Measurements from ENCODE around the gene RFTN1. TPM values are rescaled to one million over a fixed set of nuclear protein-coding genes. Genes with fewer than 3 reads are reported as not detected.
A peak's percentile ranks its signal among the peaks of the same experiment; 100 is the strongest.

The RFTN1 gene
- total and polyA plus RNA-seq, 10 of the 15 experiments (the other 5 are each of a cell fraction or from before 2014, with no cell fraction given), result 20.6 to 213 (median 147) TPM

GRCh38 chr3:16514021-16514700 is 662 bp upstream of the RFTN1 start (continued):
- TF ChIP-seq BACH1 (IDR thresholded peaks at IDR 0.05; ENCODE audit: borderline replicate concordance) (no peak), ZNF384 (IDR thresholded peaks at IDR 0.05; ENCODE audit: borderline replicate concordance, low read depth, low read length) (no peak), ESRRA (IDR thresholded peaks at IDR 0.05; ENCODE audit: low read length) (no peak), FOXK2 (IDR thresholded peaks at IDR 0.05) (no peak), RUNX3 (IDR thresholded peaks at IDR 0.05; ENCODE audit: low read length) (no peak), GATAD2B (conservative IDR thresholded peaks at IDR 0.05; ENCODE audit: low read depth) (no peak), BMI1 (IDR thresholded peaks at IDR 0.05; ENCODE audit: borderline replicate concordance) (no peak), RBBP5 (conservative IDR thresholded peaks at IDR 0.05) (no peak), GABPA (IDR thresholded peaks at IDR 0.05; ENCODE audit: low read depth) (no peak), MEF2A (IDR thresholded peaks at IDR 0.05; ENCODE audit: insufficient read depth, low read depth, low read length) (no peak), HDAC6 (IDR thresholded peaks at IDR 0.05; ENCODE audit: unreplicated experiment) (no peak), PAX8 (IDR thresholded peaks at IDR 0.05) (no peak), ASH2L (IDR thresholded peaks at IDR 0.05; ENCODE audit: borderline replicate concordance, low read depth) (no peak), KAT2A (conservative IDR thresholded peaks at IDR 0.05; ENCODE audit: control insufficient read depth, low read depth, low read length) (no peak), MYB (IDR thresholded peaks at IDR 0.05; ENCODE audit: borderline replicate concordance, low read depth, low read length) (no peak), ZNF217 (IDR thresholded peaks at IDR 0.05) (peak; percentile 87), MYC (IDR thresholded peaks at IDR 0.05; ENCODE audit: insufficient read depth, insufficient read length, insufficient replicate concordance, low read length, severe bottlenecking) (no peak), NKRF (conservative IDR thresholded peaks at IDR 0.05) (no peak), MTA3 (IDR thresholded peaks at IDR 0.05; ENCODE audit: borderline replicate concordance, low read length) (no peak), CHD4 (IDR thresholded peaks at IDR 0.05) (no peak), CREB1 (IDR thresholded peaks at IDR 0.05; ENCODE audit: low read depth) (no peak), POLR2AphosphoS5 (IDR thresholded peaks at IDR 0.05; ENCODE audit: low read length) (peak; percentile 36; the same call in 1 of the 2 replicates), RB1 (IDR thresholded peaks at IDR 0.05; ENCODE audit: borderline replicate concordance) (peak; percentile 11; the same call in 1 of the 2 replicates), ATF7 (IDR thresholded peaks at IDR 0.05; ENCODE audit: low read depth) (no peak)
- TF ChIP-seq, protein P1, sequence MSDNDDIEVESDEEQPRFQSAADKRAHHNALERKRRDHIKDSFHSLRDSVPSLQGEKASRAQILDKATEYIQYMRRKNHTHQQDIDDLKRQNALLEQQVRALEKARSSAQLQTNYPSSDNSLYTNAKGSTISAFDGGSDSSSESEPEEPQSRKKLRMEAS (IDR thresholded peaks at IDR 0.05; ENCODE audit: low read depth, low read length), result no peak
- TF ChIP-seq, protein P2, sequence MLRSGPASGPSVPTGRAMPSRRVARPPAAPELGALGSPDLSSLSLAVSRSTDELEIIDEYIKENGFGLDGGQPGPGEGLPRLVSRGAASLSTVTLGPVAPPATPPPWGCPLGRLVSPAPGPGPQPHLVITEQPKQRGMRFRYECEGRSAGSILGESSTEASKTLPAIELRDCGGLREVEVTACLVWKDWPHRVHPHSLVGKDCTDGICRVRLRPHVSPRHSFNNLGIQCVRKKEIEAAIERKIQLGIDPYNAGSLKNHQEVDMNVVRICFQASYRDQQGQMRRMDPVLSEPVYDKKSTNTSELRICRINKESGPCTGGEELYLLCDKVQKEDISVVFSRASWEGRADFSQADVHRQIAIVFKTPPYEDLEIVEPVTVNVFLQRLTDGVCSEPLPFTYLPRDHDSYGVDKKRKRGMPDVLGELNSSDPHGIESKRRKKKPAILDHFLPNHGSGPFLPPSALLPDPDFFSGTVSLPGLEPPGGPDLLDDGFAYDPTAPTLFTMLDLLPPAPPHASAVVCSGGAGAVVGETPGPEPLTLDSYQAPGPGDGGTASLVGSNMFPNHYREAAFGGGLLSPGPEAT (IDR thresholded peaks at IDR 0.05; ENCODE audit: low read depth), result 0 out of 2 replicates have a peak, but pooled peaks have one; percentile 9
- TF ChIP-seq, protein P3, sequence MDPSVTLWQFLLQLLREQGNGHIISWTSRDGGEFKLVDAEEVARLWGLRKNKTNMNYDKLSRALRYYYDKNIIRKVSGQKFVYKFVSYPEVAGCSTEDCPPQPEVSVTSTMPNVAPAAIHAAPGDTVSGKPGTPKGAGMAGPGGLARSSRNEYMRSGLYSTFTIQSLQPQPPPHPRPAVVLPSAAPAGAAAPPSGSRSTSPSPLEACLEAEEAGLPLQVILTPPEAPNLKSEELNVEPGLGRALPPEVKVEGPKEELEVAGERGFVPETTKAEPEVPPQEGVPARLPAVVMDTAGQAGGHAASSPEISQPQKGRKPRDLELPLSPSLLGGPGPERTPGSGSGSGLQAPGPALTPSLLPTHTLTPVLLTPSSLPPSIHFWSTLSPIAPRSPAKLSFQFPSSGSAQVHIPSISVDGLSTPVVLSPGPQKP (IDR thresholded peaks at IDR 0.05; ENCODE audit: low read depth, low read length), result no peak
